DOHH2 (cell line): ENCODE measurements around the gene STX7.

Experiments used
- H3F3A ChIP-seq: fragments of 200-600 bp; sonication (generic), shearing (Covaris generic); 2 replicates; pipeline ENCODE4 v1.6.0; 2016; ENCODE audit warnings: antibody characterized with exemption, mild to moderate bottlenecking; ENCODE audit not compliant: control insufficient read depth, insufficient read depth
- H3K27ac ChIP-seq: fragments of 200-600 bp; sonication (generic); 2 replicates; pipeline ENCODE4 v1.5.1; 2014; ENCODE audit warnings: low read depth, mild to moderate bottlenecking, low read length, moderate library complexity
- H3K27me3 ChIP-seq: fragments of 200-600 bp; sonication (generic); 2 replicates; pipeline ENCODE4 v1.6.1; 2014; ENCODE audit warnings: mild to moderate bottlenecking, low read length, mixed read lengths; ENCODE audit not compliant: control insufficient read depth
- H3K36me3 ChIP-seq: fragments of 200-600 bp; sonication (generic); 2 replicates; pipeline ENCODE4 v1.6.1; 2014; ENCODE audit warnings: mild to moderate bottlenecking, low read length, moderate library complexity, mixed read lengths; ENCODE audit not compliant: control insufficient read depth
- H3K4me1 ChIP-seq: fragments of 200-600 bp; sonication (generic); 2 replicates; pipeline ENCODE4 v1.6.1; 2014; ENCODE audit warnings: mild to moderate bottlenecking, low read length, mixed read lengths; ENCODE audit not compliant: control insufficient read depth
- H3K4me2 ChIP-seq: fragments of 200-600 bp; sonication (generic); 2 replicates; pipeline ENCODE4 v1.6.0; 2014; ENCODE audit warnings: mild to moderate bottlenecking, low read length, moderate library complexity
- H3K4me3 ChIP-seq: fragments of 200-600 bp; sonication (generic); 2 replicates; pipeline ENCODE4 v1.5.1; 2014; ENCODE audit warnings: mild to moderate bottlenecking, low read length, mixed read lengths
- H3K79me2 ChIP-seq: fragments of 200-600 bp; sonication (generic); 2 replicates; pipeline ENCODE4 v1.6.1; 2014; ENCODE audit warnings: mild to moderate bottlenecking, low read length, mixed read lengths; ENCODE audit not compliant: control insufficient read depth
- H3K9me2 ChIP-seq: fragments of 200-600 bp; sonication (generic); replicated peaks from 2 replicates; pipeline ENCODE4 v1.6.1; 2014; ENCODE audit warnings: mild to moderate bottlenecking, low read length, mixed read lengths; ENCODE audit not compliant: control insufficient read depth
- H3K9me3 ChIP-seq: fragments of 200-600 bp; sonication (generic); 2 replicates; pipeline ENCODE4 v1.6.1; 2014; ENCODE audit warnings: antibody characterized with exemption, low read length, mixed read lengths; ENCODE audit not compliant: control insufficient read depth, insufficient read depth
- H4K20me1 ChIP-seq: fragments of 200-600 bp; sonication (generic); 2 replicates; pipeline ENCODE4 v1.6.0; 2014; ENCODE audit warnings: low read depth, mild to moderate bottlenecking, antibody characterized with exemption, low read length, moderate library complexity; ENCODE audit not compliant: control insufficient read depth, insufficient read depth
- EZH2phosphoT487 ChIP-seq: fragments of 200-600 bp; sonication (generic); IDR thresholded peaks from 2 replicates; pipeline ENCODE4 v1.6.1; 2017; ENCODE audit warnings: borderline replicate concordance, mild to moderate bottlenecking, antibody characterized with exemption, low read length, moderate library complexity, mixed read lengths
- TF ChIP-seq, protein P1 (sequence below): fragments of 200-600 bp; sonication (generic); IDR thresholded peaks from one replicate; pipeline ENCODE4 v1.5.1; 2014; ENCODE audit warnings: antibody characterized with exemption, mild to moderate bottlenecking, low read depth, low read length; ENCODE audit not compliant: poor library complexity, severe bottlenecking

The STX7 gene

DNA sequence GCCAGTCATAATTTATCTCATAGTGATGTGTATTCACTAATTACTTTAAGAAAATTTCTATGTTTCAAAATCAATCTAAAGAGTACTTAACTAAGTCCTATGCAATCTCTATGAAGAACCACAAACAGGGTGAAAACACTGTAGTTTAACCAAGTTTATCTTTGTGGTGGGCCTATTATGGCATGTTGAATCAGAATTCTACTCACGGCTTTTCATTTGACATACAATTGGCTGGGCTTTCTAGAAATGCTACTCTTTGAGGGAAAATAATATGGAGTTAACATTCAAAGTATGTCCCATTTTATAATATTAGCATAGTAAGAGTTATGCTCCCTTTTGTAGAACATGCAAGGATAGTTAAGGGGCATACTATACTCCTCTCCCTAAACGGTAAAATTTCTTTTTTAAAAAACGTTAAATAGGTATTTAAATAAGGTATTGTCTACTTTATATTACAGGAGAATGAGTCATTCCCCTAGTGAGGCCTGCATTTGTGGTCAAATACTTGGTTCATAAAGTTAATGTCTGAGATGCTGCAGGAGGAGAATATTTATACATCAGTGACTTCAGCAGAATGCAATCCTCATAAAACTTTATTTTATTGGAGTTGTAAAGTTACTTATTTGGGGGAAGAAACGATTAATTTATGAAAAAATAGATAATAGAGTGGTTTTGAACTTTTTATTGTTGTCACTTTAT, 113.4 kb downstream of the STX7 start:
- no peak overlapping the region for H3K27ac ChIP-seq
- no peak overlapping the region for H3K4me3 ChIP-seq
- H3K4me2 ChIP-seq: no peak overlapping the region
- TF ChIP-seq, protein P1, sequence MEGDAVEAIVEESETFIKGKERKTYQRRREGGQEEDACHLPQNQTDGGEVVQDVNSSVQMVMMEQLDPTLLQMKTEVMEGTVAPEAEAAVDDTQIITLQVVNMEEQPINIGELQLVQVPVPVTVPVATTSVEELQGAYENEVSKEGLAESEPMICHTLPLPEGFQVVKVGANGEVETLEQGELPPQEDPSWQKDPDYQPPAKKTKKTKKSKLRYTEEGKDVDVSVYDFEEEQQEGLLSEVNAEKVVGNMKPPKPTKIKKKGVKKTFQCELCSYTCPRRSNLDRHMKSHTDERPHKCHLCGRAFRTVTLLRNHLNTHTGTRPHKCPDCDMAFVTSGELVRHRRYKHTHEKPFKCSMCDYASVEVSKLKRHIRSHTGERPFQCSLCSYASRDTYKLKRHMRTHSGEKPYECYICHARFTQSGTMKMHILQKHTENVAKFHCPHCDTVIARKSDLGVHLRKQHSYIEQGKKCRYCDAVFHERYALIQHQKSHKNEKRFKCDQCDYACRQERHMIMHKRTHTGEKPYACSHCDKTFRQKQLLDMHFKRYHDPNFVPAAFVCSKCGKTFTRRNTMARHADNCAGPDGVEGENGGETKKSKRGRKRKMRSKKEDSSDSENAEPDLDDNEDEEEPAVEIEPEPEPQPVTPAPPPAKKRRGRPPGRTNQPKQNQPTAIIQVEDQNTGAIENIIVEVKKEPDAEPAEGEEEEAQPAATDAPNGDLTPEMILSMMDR: no peak
- TF ChIP-seq EZH2phosphoT487: no peak
- no peaks in the 10 kb centered on the region for H3K9me3 ChIP-seq
- peaks cover 42% of the 10 kb centered on the region for H3K27me3 ChIP-seq
- H3K36me3 ChIP-seq: no peaks in the 10 kb centered on the region
- H3F3A ChIP-seq: no peaks in the 10 kb centered on the region
- no peaks in the 10 kb centered on the region for H4K20me1 ChIP-seq
- H3K79me2 ChIP-seq: no peaks in the 10 kb centered on the region
- no peaks in the 10 kb centered on the region for H3K9me2 ChIP-seq
- H3K4me1 ChIP-seq: peaks cover 3% of the 10 kb centered on the region; the same call in 1 of the 2 replicates
